NCI-H1048 (cell line): Measurements from ENCODE around the gene FARP1.
"Not testable (repeated sequence)": the region's sequence is repeated elsewhere in the genome, so short reads cannot be mapped to it uniquely, and the experiment has no call there.

ENCODE experiments used
- DNase-seq: peaks from one replicate; lab custom pipeline; 2025; lab: John Stamatoyannopoulos, UW

The FARP1 gene

GRCh38 chr13:98396071-98396710 is 253.3 kb downstream of the FARP1 start:
- no peak for DNase-seq

GRCh38 chr13:98397221-98397620 is 254.3 kb downstream of the FARP1 start:
- DNase-seq, result no peak

GRCh38 chr13:98397861-98398260 is 255.0 kb downstream of the FARP1 start:
- DNase-seq, result no peak

- DNase-seq, result no peak
Measured at GRCh38 chr13:98398581-98398980, 255.7 kb downstream of the FARP1 start.

GRCh38 chr13:98399756-98400155 is 256.9 kb downstream of the FARP1 start:
- no peak for DNase-seq

- DNase-seq, result no peak
Measured at GRCh38 chr13:98401934-98402333, 259.0 kb downstream of the FARP1 start.

GRCh38 chr13:98403076-98403475 is 260.2 kb downstream of the FARP1 start:
- DNase-seq, result no peak

- DNase-seq, result no peak
Measured at GRCh38 chr13:98405107-98405571, 262.2 kb downstream of the FARP1 start.

GRCh38 chr13:98405690-98406344 is 262.9 kb downstream of the FARP1 start:
- no peak for DNase-seq

- DNase-seq, result no peak
Measured at GRCh38 chr13:98406427-98406826, 263.5 kb downstream of the FARP1 start.

- DNase-seq, result no peak
Measured at GRCh38 chr13:98406971-98407370, 264.1 kb downstream of the FARP1 start.

GRCh38 chr13:98407575-98407974 is 264.7 kb downstream of the FARP1 start:
- no peak for DNase-seq

GRCh38 chr13:98409281-98409680 is 266.4 kb downstream of the FARP1 start:
- no peak for DNase-seq

GRCh38 chr13:98410612-98411011 is 267.7 kb downstream of the FARP1 start:
- DNase-seq, result no peak

GRCh38 chr13:98411013-98411412 is 268.1 kb downstream of the FARP1 start:
- DNase-seq, result no peak

- DNase-seq, result no peak
Measured at GRCh38 chr13:98411617-98412265, 268.8 kb downstream of the FARP1 start.

GRCh38 chr13:98413278-98413677 is 270.4 kb downstream of the FARP1 start:
- DNase-seq, result not testable (repeated sequence)

GRCh38 chr13:98413796-98414195 is 270.9 kb downstream of the FARP1 start:
- no peak for DNase-seq

GRCh38 chr13:98415326-98416070 is 272.6 kb downstream of the FARP1 start:
- no peak for DNase-seq

GRCh38 chr13:98416408-98416807 is 273.5 kb downstream of the FARP1 start:
- DNase-seq, result no peak

GRCh38 chr13:98419786-98420553 is 277.1 kb downstream of the FARP1 start:
- DNase-seq, result no peak
